HG03571 (cell line): ENCODE measurements around the gene CENPP.
"Not testable (repeated sequence)": the region's sequence is repeated elsewhere in the genome, so short reads cannot be mapped to it uniquely, and the experiment has no call there.

Experiments used
- ATAC-seq: cut with Tn5 transposase; IDR thresholded peaks from one replicate; pipeline ENCODE4 v1.9.1; 2021; ENCODE audit not compliant: unreplicated experiment

Gene CENPP

GRCh38 chr9:92377876-92378275, 52.1 kb downstream of the CENPP start:
- ATAC-seq = no peak

- ATAC-seq = no peak
Observed at GRCh38 chr9:92378865-92379560, 53.3 kb downstream of the CENPP start.

- ATAC-seq = no peak
Observed at GRCh38 chr9:92380603-92381002, 54.9 kb downstream of the CENPP start.

GRCh38 chr9:92381775-92382174, 56.0 kb downstream of the CENPP start:
- no peak for ATAC-seq

GRCh38 chr9:92384375-92384774, 58.6 kb downstream of the CENPP start:
- no peak for ATAC-seq

GRCh38 chr9:92385001-92385400, 59.2 kb downstream of the CENPP start:
- no peak for ATAC-seq

GRCh38 chr9:92385477-92385876, 59.7 kb downstream of the CENPP start:
- no peak for ATAC-seq

- ATAC-seq = no peak
Observed at GRCh38 chr9:92385953-92386352, 60.2 kb downstream of the CENPP start.

GRCh38 chr9:92392690-92393089, 66.9 kb downstream of the CENPP start:
- ATAC-seq = no peak

GRCh38 chr9:92393686-92394085, 67.9 kb downstream of the CENPP start:
- ATAC-seq = no peak

- no peak for ATAC-seq
Observed at GRCh38 chr9:92395617-92396016, 69.9 kb downstream of the CENPP start.

- ATAC-seq = no peak
Observed at GRCh38 chr9:92397853-92398252, 72.1 kb downstream of the CENPP start.

- no peak for ATAC-seq
Observed at GRCh38 chr9:92402360-92402759, 76.6 kb downstream of the CENPP start.

- ATAC-seq = no peak
Observed at GRCh38 chr9:92402826-92403745, 77.3 kb downstream of the CENPP start.

- no peak for ATAC-seq
Observed at GRCh38 chr9:92404042-92404836, 78.5 kb downstream of the CENPP start, which contains the start of gene OGN. TSS of gene OGN (minus strand) at chr9:92404578. CDS start at chr9:92403407, 1,171 bp downstream.

- no peak for ATAC-seq
Observed at GRCh38 chr9:92405818-92406217, 80.1 kb downstream of the CENPP start.

- ATAC-seq = peak; percentile 51
Observed at GRCh38 chr9:92406477-92406876, 80.7 kb downstream of the CENPP start.

GRCh38 chr9:92407818-92408217, 82.1 kb downstream of the CENPP start:
- ATAC-seq = no peak

GRCh38 chr9:92408747-92409478, 83.2 kb downstream of the CENPP start:
- ATAC-seq = no peak

- not testable (repeated sequence) for ATAC-seq
Observed at GRCh38 chr9:92411157-92411556, 85.4 kb downstream of the CENPP start.

- ATAC-seq = no peak
Observed at GRCh38 chr9:92414566-92414965, 88.8 kb downstream of the CENPP start.
